Activated CD4-positive, alpha-beta T cell treated with anti-CD3 and anti-CD28 coated beads for 48 hours (primary cell): ENCODE data around the gene MAFG.

ENCODE experiments used
- DNase-seq: peaks from one replicate; pipeline ENCODE4 v3.0.0-alpha.2; 2020

The MAFG gene

GRCh38 chr17:81935709-81936084, 8.2 kb upstream of the MAFG start:
- DNase-seq = no peak

- no peak for DNase-seq
These were observed 7.5 kb upstream of the MAFG start for GRCh38 chr17:81934850-81935708.

- no peak for DNase-seq
These were observed 6.7 kb upstream of the MAFG start for GRCh38 chr17:81934098-81934757.

- no peak for DNase-seq
These were observed 5.7 kb upstream of the MAFG start for GRCh38 chr17:81933178-81933699.

GRCh38 chr17:81932333-81932983, 4.9 kb upstream of the MAFG start:
- DNase-seq = peak; percentile 18

- DNase-seq = no peak
These were observed 4.2 kb upstream of the MAFG start for GRCh38 chr17:81931557-81932332.

GRCh38 chr17:81931189-81931556, 3.6 kb upstream of the MAFG start:
- no peak for DNase-seq

GRCh38 chr17:81930142-81931125, 2.9 kb upstream of the MAFG start:
- no peak for DNase-seq

GRCh38 chr17:81929253-81930141, 2.0 kb upstream of the MAFG start:
- DNase-seq = no peak

- no peak for DNase-seq
These were observed 1.2 kb upstream of the MAFG start for GRCh38 chr17:81928544-81929252.

GRCh38 chr17:81927152-81927652, 333 bp downstream of the MAFG start:
- DNase-seq = no peak

GRCh38 chr17:81926451-81927151, 934 bp downstream of the MAFG start:
- peak; percentile 78 for DNase-seq

- no peak for DNase-seq
These were observed 1.6 kb downstream of the MAFG start for GRCh38 chr17:81925860-81926450.

- peak; percentile 51 for DNase-seq
These were observed 2.7 kb downstream of the MAFG start for GRCh38 chr17:81924557-81925532.

- DNase-seq = no peak
These were observed 4.0 kb downstream of the MAFG start for GRCh38 chr17:81923302-81924260.
